Amygdala (tissue), 56 donors: ENCODE data around the gene FNIP2.

Experiments
- DNase-seq, 56 donors: peaks; one replicate each; lab custom pipeline; 2025; lab: John Stamatoyannopoulos, UW

Gene FNIP2

DNA sequence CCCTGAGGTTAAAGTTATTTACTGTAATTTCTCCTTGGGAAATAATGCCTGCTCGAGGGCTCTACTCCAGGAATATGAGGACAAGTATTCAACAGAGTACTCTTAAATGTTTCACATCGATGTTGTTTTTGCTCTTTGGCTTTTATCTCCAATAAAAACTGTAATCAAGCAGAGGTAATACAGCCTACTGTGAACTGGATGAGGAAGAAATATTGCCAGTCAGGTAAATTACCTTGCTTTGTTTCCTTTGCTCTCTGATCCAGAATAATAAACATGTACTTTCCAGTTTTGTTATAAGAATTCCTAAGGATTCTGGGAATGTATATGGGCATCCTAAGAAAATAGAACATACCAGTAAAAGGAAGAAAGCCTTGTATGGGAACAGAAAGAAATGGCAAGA, 60.4 kb downstream of the FNIP2 start:
- no peak for DNase-seq

- DNase-seq = no peak
Measured at GRCh38 chr4:158833602-158834001, 64.8 kb downstream of the FNIP2 start.

DNA sequence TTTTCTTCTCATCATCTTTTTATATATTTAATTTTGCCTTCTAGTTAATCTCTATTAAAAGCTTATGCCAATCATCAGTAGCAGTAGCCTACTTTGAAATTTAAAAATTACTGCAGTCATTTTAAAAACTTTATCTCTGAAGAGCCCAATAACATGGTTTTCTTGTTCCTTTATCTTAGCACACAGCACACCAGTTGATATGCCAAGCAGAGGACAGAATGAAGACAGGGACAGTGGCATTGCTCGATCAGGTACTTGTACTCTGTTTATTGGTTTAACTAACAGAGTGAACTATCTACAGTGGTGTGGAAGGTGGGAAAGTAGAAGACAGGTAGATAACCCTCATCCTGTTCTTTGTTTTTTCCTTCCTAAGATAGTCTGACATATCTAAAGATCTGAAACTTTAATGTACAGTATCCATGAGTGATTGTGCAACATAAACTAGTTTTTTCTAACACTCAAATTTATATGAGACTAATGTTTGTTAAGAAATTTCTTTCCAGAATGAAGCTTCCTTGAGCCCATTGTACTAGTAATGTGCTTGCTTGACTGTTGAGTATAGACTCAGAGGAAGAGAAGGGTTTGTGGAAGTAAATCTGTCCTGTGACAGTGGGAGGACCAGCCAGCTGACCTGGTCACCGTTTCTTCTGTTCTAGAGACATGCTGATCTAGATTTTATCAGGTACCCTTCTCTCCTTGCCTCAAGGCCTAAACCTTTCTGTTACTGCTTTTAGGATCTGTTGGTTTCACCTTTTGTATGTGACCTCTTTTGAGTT, 66.6 kb downstream of the FNIP2 start:
- DNase-seq = no peak

DNA sequence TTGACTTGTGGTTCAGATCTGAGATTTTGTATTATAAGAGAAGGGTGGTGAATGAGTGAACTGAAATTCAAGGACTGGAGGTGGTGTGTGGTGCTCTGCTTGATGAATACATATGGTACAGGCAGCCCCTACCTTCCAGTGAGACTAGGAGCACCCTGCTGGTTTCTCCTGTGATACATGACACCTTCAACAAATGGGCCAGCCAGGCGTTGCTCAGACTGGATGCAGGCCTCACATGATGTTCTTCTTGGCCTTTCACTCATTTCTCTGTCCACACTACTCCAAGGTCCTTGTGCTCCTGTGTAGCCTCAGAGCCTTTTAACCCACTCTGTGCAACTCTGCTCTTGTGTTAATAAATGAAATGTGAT, 67.2 kb downstream of the FNIP2 start:
- DNase-seq = no peak

DNA sequence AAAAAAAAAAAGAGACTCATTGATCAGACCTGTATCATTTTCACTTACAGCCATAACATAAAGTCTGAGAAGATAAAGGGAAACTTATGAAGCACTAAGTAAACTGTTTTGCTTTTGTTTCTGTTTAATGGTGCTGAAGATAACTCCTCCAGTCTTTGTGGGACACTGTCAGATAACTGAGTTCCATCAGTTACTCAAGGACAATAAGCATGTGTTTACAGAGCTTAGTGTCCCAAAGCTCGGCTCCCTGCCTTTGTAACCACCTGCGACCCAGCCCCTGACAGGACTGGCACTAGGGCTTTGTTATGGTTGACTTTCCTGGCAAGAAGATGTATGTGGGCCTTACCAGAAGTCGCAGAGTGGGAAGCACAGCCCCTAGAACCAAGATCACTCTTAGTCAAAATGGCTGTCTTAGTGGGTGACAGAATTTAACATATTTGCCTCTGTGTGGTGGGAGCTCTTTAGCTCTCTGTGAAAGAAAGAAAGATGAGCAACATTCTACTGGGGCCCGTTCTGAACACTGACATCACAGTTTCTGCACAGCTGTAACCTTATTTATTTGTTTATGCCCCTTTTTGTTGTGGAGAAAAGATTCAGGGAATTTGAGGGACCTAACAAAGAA, 68.1 kb downstream of the FNIP2 start:
- no peak for DNase-seq

- DNase-seq = no peak
Measured at GRCh38 chr4:158837527-158838141, 68.8 kb downstream of the FNIP2 start.

DNA sequence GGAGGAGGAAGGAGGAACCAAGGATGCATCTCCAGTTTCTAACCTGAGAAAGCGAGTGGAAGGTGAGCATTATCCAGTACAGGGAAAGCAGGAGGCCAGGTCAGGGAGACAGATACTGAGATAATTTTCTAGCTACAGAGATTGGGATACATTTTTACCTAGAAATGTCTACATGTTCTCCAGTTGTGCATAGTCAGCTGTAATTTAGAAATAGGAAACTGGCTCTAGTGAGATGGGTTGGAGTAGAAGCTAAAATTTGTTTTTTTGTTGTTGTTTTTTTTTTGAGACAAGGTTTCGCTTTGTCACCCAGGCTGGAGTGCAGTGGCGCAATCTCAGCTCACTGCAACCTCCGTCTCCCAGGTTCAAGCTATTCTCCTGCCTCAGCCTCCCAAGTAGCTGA, 71.3 kb downstream of the FNIP2 start:
- no peak for DNase-seq

DNA sequence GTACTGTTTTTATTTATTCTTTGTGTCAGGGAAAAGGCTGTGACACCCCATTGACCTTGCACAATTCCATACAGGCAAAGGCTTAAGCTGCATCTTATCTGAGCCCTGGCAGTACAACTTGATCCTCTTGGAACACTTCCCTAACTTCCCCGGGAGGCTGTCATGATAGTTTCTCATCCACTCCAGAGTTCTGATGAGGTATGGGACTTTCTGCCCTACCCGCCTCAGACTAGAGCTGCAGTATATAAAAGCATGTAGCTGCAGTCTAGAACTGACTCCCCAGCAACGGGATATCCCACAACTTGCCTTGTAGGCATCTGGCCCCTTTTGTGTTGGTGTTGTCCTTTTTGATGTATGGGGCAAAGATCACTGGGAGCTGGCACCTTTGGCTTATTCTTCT, 72.7 kb downstream of the FNIP2 start:
- DNase-seq = no peak

DNA sequence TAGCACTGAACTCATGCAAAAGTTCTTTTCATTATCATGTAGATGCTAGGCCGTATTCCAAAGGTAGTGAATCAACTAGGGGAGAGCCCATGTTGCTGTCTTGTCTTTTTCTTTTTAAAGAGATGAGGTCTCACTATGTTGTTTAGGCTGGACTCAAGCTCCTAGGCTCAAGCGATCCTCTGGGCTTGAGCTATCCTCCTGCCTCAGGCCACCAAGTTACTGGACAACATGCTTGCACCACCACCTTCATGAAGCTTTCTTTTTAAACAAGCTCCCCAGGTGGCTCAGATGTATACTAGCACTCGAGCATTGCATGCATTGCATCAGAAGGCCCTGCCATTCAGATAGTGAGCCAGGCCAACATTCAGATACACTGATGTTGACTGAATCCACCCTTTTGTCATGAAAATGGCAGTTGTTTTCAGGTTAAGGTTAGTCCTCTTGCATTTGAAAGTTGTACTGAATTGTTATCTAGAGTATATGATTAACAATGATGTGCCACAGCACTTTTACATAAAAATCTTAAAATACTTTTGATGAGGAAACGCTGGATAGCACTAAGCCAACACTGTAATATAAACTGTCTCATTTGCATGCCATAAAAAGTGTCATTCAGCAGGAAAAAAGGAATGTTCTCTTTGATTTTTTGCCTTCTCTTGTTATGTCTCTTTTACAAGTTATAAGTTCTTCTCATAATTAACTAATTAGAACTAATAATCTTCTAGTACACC, 76.7 kb downstream of the FNIP2 start:
- DNase-seq = no peak

- no peak for DNase-seq
Measured at GRCh38 chr4:158847535-158847934, 78.7 kb downstream of the FNIP2 start.

GRCh38 chr4:158849681-158850080, 80.9 kb downstream of the FNIP2 start:
- no peak for DNase-seq

- no peak for DNase-seq
Measured at GRCh38 chr4:158850371-158850770, 81.5 kb downstream of the FNIP2 start.

DNA sequence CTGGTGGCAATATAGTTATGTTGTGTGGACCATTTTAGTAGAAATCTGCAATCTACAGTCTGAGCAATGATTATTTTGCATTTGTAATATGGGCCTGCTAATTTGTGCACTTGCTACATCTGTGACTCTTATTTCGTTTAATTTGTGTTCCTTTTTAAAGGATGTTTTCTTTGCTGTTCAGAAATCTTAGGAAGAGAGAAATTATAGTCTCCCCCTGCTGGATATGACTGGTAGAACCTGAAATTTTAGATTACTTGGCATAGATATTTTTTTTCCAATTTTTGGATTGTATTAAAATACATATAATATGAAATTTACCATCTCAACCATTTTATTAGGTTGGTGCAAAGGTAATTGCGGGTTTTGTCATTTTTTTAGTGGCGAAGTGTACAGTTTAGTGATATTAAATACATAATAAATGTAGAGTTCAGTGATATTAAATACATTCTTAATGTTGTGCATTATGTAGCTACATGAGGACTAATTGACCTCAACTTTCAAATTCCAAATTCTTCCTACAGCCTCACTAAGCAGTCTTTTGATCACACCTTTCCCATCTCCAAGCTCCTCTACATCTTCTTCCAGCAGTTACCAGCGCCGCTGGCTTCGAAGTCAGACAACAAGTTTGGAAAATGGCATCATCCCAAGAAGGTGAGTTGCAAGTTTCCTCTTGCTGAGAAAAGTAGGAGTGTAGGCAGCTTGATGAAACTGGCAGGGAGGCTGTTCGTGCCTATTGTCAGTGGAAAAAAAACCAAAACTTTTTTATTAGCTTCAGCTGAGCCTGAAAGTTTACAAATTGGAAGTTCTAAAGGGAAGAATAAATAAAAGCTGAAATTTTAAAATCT, 82.2 kb downstream of the FNIP2 start:
- no peak for DNase-seq

GRCh38 chr4:158854236-158854635, 85.4 kb downstream of the FNIP2 start:
- no peak for DNase-seq

GRCh38 chr4:158856852-158857251, 88.0 kb downstream of the FNIP2 start:
- DNase-seq = no peak

DNA sequence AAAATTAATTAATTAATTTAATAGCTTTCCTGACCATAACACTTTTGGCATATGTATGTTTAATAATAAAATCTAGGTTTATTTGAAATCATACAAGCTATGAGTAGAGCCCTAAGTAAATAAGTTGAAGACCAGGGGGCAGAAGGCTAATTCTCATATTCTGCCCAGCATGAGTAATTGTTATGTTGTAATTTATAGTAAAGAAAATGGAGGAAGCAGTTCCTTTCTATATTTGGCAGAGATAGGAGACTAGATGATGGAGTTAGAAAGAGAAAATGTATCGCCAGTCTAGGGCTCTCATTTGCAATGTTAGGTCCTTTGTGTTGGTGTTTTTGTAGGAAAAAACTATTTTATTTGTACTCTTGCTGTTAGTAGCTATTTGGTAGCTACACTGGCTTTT, 89.1 kb downstream of the FNIP2 start:
- no peak for DNase-seq

DNA sequence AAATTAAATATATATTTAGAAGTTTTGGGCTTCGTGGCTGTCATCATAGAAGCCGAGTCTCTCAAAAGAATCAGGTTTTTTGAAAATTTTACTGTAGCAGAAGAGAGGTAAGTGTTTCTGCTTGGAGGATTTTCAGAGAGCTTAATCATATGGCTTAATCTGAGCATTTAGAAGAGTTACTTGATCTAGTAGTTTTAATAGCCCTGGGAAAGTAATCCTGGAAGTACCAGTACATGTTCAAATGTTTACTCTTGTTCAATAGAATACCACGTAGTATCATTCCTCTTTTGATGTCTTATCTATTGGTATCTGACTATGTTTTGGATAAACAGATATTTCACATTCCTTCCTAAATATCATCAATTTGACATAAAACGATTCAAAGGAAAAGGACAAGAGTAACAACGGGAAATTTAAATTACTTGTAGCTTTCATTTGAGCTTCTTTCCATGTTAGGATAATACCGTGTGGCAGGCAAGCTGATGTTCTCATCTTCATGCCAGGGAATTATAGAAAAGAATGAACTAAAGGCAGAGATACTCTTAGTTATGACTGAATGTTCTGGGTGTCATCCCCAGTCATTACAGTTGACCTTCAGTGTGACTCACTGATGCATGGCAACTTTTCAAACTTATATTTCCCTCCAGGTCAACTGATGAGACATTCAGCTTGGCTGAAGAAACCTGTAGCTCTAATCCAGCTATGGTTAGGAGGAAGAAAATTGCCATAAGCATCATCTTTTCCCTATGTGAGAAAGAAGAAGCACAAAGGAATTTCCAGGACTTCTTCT, 89.8 kb downstream of the FNIP2 start:
- DNase-seq = no peak

GRCh38 chr4:158859661-158860060, 90.8 kb downstream of the FNIP2 start:
- no peak for DNase-seq

DNA sequence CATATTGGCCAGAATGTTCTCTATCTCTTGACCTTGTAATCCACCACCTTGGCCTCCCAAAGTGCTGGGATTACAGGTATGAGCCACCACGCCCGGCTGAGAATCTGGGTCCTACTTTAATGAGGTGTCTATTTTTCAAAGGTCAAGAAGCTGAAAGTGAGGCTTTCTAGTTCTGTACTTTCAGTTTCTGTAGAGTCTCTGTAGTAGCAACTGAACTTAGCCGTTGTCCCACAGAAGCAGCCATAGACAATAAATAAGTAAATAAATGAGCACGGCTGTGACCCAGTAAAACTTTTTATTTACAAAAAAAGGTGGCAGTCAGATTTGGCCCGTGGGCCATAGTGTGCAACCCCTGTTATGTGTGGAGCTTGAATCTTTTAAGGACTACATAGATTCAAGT, 92.0 kb downstream of the FNIP2 start:
- no peak for DNase-seq

- no peak for DNase-seq
Measured at GRCh38 chr4:158861281-158861680, 92.5 kb downstream of the FNIP2 start.
